SU-DHL-6 (cell line): ENCODE measurements around the gene PRKCZ.

ENCODE experiments used
- H2AFZ ChIP-seq: fragments of 200-600 bp; sonication (generic); 2 replicates; pipeline ENCODE4 v1.6.1; 2014; ENCODE audit warnings: low read depth, mild to moderate bottlenecking, moderate library complexity, mixed read lengths, antibody characterized with exemption, low read length; ENCODE audit not compliant: severe bottlenecking
- H3F3A ChIP-seq: fragments of 200-600 bp; shearing (Covaris generic); 2 replicates; pipeline ENCODE4 v1.6.0; 2016; ENCODE audit warnings: antibody characterized with exemption, mild to moderate bottlenecking; ENCODE audit not compliant: insufficient read depth
- H3K27ac ChIP-seq: fragments of 200-600 bp; sonication (generic); 2 replicates; pipeline ENCODE4 v1.5.1; 2016; ENCODE audit warnings: low read depth, mild to moderate bottlenecking, low read length, moderate library complexity, mixed read lengths
- H3K27me3 ChIP-seq: fragments of 200-600 bp; sonication (generic), shearing (Covaris generic); 2 replicates; pipeline ENCODE4 v1.6.0; 2014; ENCODE audit warnings: mild to moderate bottlenecking, low read length
- H3K36me3 ChIP-seq: fragments of 200-600 bp; sonication (generic); 2 replicates; pipeline ENCODE4 v1.6.1; 2014; ENCODE audit warnings: mild to moderate bottlenecking, low read length, mixed read lengths
- H3K4me2 ChIP-seq: fragments of 300-600, 200-600 bp; shearing (Covaris generic), sonication (generic); 2 replicates; pipeline ENCODE4 v1.6.0; 2014; ENCODE audit warnings: low read length, low read depth, mild to moderate bottlenecking; ENCODE audit not compliant: poor library complexity, severe bottlenecking
- H3K4me3 ChIP-seq: fragments of 200-600 bp; sonication (generic); 2 replicates; pipeline ENCODE4 v1.5.1; 2014; ENCODE audit warnings: antibody characterized with exemption, low read length, mild to moderate bottlenecking, mixed read lengths; ENCODE audit not compliant: insufficient read depth, poor library complexity, severe bottlenecking
- H3K79me2 ChIP-seq: fragments of 200-600 bp; sonication (generic); 2 replicates; pipeline ENCODE4 v1.6.1; 2014; ENCODE audit warnings: mild to moderate bottlenecking, low read length, moderate library complexity; ENCODE audit not compliant: insufficient read depth
- H3K9ac ChIP-seq: fragments of 200-600 bp; sonication (generic); 2 replicates; pipeline ENCODE4 v1.7.0; 2014; ENCODE audit warnings: mild to moderate bottlenecking, low read length
- H3K9me2 ChIP-seq: fragments of 200-600 bp; sonication (generic); replicated peaks from 2 replicates; pipeline ENCODE4 v1.6.1; 2014; ENCODE audit warnings: low read length; ENCODE audit not compliant: insufficient read depth
- H3K9me3 ChIP-seq: fragments of 200-600 bp; sonication (generic); 2 replicates; pipeline ENCODE4 v1.6.1; 2014; ENCODE audit warnings: low read length, mixed read lengths; ENCODE audit not compliant: insufficient read depth
- H4K20me1 ChIP-seq: fragments of 200-600 bp; sonication (generic); 2 replicates; pipeline ENCODE4 v1.6.1; 2014; ENCODE audit warnings: low read depth, mild to moderate bottlenecking, antibody characterized with exemption, low read length, moderate library complexity, mixed read lengths
- CTCF ChIP-seq: fragments of 200-600 bp; sonication (generic); IDR thresholded peaks from one replicate; pipeline ENCODE4 v1.5.1; 2017; ENCODE audit warnings: antibody characterized with exemption, mild to moderate bottlenecking, low read length, moderate library complexity; ENCODE audit not compliant: insufficient read depth, poor library complexity, severe bottlenecking
- EZH2phosphoT487 ChIP-seq: fragments of 200-600 bp; sonication (generic), shearing (Covaris generic); conservative IDR thresholded peaks from 2 replicates; pipeline ENCODE4 v1.6.1; 2018; ENCODE audit warnings: mild to moderate bottlenecking, antibody characterized with exemption, low read length, moderate library complexity, mixed read lengths

PRKCZ gene

DNA sequence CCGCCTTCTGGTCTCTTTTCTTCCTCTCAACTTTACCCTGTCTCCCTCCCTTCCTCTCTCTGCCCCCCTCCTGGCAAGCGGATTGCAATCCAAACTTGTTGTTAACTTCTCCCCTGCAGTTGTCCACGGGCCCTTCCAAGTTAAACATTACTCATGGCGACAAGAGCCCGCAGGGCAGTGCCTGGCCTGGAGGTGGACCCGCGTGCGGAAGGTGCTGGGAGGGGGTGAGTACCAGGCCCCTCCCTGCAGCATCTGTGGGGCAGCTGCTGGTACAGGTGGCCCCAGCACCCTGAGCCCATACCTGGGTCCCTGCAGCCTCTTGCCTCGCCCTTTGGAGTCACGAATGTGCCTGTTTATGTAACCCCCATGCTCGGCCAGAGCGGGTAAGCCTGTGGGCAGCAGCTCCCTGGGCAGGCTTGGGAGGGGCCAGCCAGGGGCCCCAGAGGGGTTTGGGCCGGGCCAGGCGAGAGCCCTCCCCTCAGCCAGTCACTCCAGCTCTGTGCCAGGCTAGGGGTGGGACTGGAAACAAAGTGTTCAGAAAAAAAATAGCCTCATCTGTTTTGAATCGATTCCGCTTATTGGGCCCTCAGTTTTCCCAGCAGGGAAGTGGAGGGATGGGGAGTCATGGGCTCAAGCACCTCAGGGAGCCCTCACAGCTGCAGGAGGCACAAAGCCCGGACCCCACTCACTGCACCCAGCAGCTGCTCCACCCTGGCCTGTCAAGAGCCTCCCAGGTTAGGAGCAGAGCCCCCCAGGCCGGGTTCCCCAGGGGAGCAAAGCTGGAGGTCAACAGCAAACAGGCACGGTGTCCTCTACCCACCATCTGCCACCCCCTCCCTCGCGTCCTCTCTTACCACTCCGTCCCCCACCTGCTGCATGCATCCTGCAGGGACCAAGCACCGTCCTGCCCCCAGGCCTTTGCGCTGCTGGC is 158.4 kb downstream of the PRKCZ start:
- TF ChIP-seq EZH2phosphoT487 (no peak), CTCF (no peak)
- no peak overlapping the region for H3K9ac ChIP-seq
- no peak overlapping the region for H3K27ac ChIP-seq
- H3K9me2 ChIP-seq, result no peaks in the 10 kb centered on the region
- H3K79me2 ChIP-seq, result no peaks in the 10 kb centered on the region
- no peak overlapping the region for H3K4me3 ChIP-seq
- no peak overlapping the region for H3K4me2 ChIP-seq
- no peaks in the 10 kb centered on the region for H3F3A ChIP-seq
- H3K36me3 ChIP-seq, result no peaks in the 10 kb centered on the region
- H3K9me3 ChIP-seq, result no peaks in the 10 kb centered on the region
- H4K20me1 ChIP-seq, result no peaks in the 10 kb centered on the region
- no peak overlapping the region for H2AFZ ChIP-seq
- H3K27me3 ChIP-seq, result no peaks in the 10 kb centered on the region

GRCh38 chr1:2209400-2210083 is 159.3 kb downstream of the PRKCZ start:
- Histone ChIP-seq H3K4me2 (no peak overlapping the region), H3K27me3 (no peaks in the 10 kb centered on the region), H3K27ac (no peak overlapping the region), H3K4me3 (no peak overlapping the region), H3K9me3 (no peaks in the 10 kb centered on the region), H3K9me2 (no peaks in the 10 kb centered on the region), H3F3A (no peaks in the 10 kb centered on the region), H3K9ac (no peak overlapping the region), H3K36me3 (no peaks in the 10 kb centered on the region), H2AFZ (no peak overlapping the region), H4K20me1 (no peaks in the 10 kb centered on the region), H3K79me2 (no peaks in the 10 kb centered on the region)
- no peak for TF ChIP-seq CTCF
- no peak for TF ChIP-seq EZH2phosphoT487

DNA sequence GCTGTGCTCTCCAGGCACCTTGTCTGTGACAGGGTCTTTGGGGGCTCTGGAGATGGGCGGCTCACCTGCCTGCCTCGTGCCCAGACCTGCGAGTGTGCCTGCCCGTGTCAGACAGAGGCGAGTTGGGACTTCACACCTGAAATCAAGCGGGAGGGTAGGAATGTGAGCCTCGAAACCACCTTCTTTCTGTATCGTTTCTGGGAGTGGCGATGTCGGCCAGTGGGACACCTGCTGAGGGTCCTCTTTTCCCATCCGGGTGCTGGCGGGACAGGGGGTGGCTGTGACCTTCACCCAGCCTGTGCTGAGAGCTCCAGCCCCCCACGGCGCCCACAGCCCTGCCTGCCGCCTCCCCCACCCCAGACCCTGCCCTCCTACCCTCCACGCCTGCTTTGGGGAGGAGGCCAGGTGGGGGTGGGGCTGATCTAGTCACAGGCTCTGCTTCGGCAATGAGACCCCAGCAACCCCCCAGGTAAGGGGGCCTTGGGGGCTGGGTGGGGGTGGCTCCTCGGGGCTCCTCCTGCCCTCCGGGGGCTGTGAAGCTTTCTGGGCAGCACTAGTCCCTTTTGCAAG is 160.0 kb downstream of the PRKCZ start:
- no peak for TF ChIP-seq EZH2phosphoT487
- TF ChIP-seq CTCF, result no peak
- no peaks in the 10 kb centered on the region for H4K20me1 ChIP-seq
- H2AFZ ChIP-seq, result no peak overlapping the region
- H3K27ac ChIP-seq, result no peak overlapping the region
- H3K79me2 ChIP-seq, result no peaks in the 10 kb centered on the region
- H3K9me3 ChIP-seq, result no peaks in the 10 kb centered on the region
- no peaks in the 10 kb centered on the region for H3K36me3 ChIP-seq
- no peaks in the 10 kb centered on the region for H3K27me3 ChIP-seq
- no peak overlapping the region for H3K9ac ChIP-seq
- H3K9me2 ChIP-seq, result no peaks in the 10 kb centered on the region
- no peaks in the 10 kb centered on the region for H3F3A ChIP-seq
- no peak overlapping the region for H3K4me3 ChIP-seq
- no peak overlapping the region for H3K4me2 ChIP-seq
